GM23338 (cell line): ENCODE data around the gene AP1S1. TPM values are rescaled to one million over a fixed set of nuclear protein-coding genes. Genes with fewer than 3 reads are reported as not detected.
A peak's percentile ranks its signal among the peaks of the same experiment; 100 is the strongest.

Experiments used
- ATAC-seq: fragments of 200-7000 bp; cut with Tn5 transposase; 3 replicates; pipeline ENCODE4 v1.9.1; 2020
- DNase-seq: peaks from one replicate; pipeline ENCODE4 v3.0.0-alpha.2; 2015; ENCODE audit warnings: low spot score
- H2AFZ ChIP-seq: fragments of 200-600 bp; sonication (generic); 2 replicates; pipeline ENCODE4 v1.8.0; 2016; ENCODE audit warnings: antibody characterized with exemption, mild to moderate bottlenecking, moderate library complexity
- H3F3A ChIP-seq: fragments of 200-600 bp; sonication (generic); replicated peaks from 2 replicates; pipeline ENCODE4 v1.8.0; 2017; ENCODE audit warnings: antibody characterized with exemption, mixed run types, low read depth
- H3K27ac ChIP-seq: fragments of 200-600 bp; sonication (generic); 2 replicates; pipeline ENCODE4 v1.6.1; 2016; ENCODE audit warnings: low read depth
- H3K27me3 ChIP-seq: fragments of 200-600 bp; sonication (generic); 2 replicates; pipeline ENCODE4 v1.8.0; 2016; ENCODE audit warnings: mild to moderate bottlenecking, mixed run types, moderate library complexity; ENCODE audit not compliant: insufficient read depth
- H3K36me3 ChIP-seq: fragments of 200-600 bp; sonication (generic); 2 replicates; pipeline ENCODE4 v1.8.0; 2016; ENCODE audit warnings: mild to moderate bottlenecking; ENCODE audit not compliant: insufficient read depth
- H3K4me1 ChIP-seq: fragments of 200-600 bp; sonication (generic); 2 replicates; pipeline ENCODE4 v1.8.0; 2016; ENCODE audit warnings: mild to moderate bottlenecking, moderate library complexity; ENCODE audit not compliant: insufficient read depth
- H3K4me2 ChIP-seq: fragments of 200-600 bp; sonication (generic); 2 replicates; pipeline ENCODE4 v1.7.1; 2017; ENCODE audit warnings: mixed run types
- H3K4me3 ChIP-seq: fragments of 200-600 bp; sonication (generic); 2 replicates; pipeline ENCODE4 v1.6.1; 2016; ENCODE audit warnings: mixed run types
- H3K79me2 ChIP-seq: fragments of 200-600 bp; sonication (generic); replicated peaks from 2 replicates; pipeline ENCODE4 v1.8.0; 2017; ENCODE audit warnings: mild to moderate bottlenecking; ENCODE audit not compliant: insufficient read depth
- H3K9me2 ChIP-seq: fragments of 200-600 bp; sonication (generic); 2 replicates; pipeline ENCODE4 v1.8.0; 2017; ENCODE audit not compliant: insufficient read depth
- H4K20me1 ChIP-seq: fragments of 200-600 bp; sonication (generic); replicated peaks from 2 replicates; pipeline ENCODE4 v1.8.0; 2017; ENCODE audit warnings: mild to moderate bottlenecking; ENCODE audit not compliant: insufficient read depth
- H3K27ac Mint-ChIP-seq: 2 replicates; pipeline ENCODE4 v1.8.0; 2020; ENCODE audit warnings: inconsistent platforms, mild to moderate bottlenecking, moderate library complexity, mixed read lengths
- H3K27me3 Mint-ChIP-seq: 3 replicates; pipeline ENCODE4 v1.8.0; 2022; ENCODE audit warnings: low read depth, mild to moderate bottlenecking, moderate library complexity, mixed read lengths, inconsistent platforms; ENCODE audit not compliant: insufficient read depth, poor library complexity
- H3K36me3 Mint-ChIP-seq: 3 replicates; pipeline ENCODE4 v1.8.0; 2021; ENCODE audit warnings: low read depth, mild to moderate bottlenecking, inconsistent platforms, moderate library complexity, mixed read lengths
- H3K4me1 Mint-ChIP-seq: 3 replicates; pipeline ENCODE4 v1.8.0; 2020; ENCODE audit warnings: mild to moderate bottlenecking, inconsistent platforms, mixed read lengths
- H3K4me3 Mint-ChIP-seq: 3 replicates; pipeline ENCODE4 v1.8.0; 2021; ENCODE audit warnings: moderate library complexity, mild to moderate bottlenecking, inconsistent platforms, mixed read lengths
- H3K9me3 Mint-ChIP-seq: 3 replicates; pipeline ENCODE4 v1.8.0; 2020; ENCODE audit warnings: moderate library complexity, mild to moderate bottlenecking, inconsistent platforms, mixed read lengths
- CREB1 ChIP-seq: fragments of 250-450 bp; sonication (Bioruptor Pico); IDR thresholded peaks from 2 replicates; pipeline ENCODE4 v1.5.0; 2020; ENCODE audit warnings: low read depth, mild to moderate bottlenecking, moderate library complexity
- EZH2phosphoT487 ChIP-seq: fragments of 200-600 bp; sonication (generic); IDR thresholded peaks from one replicate; pipeline ENCODE4 v1.8.1; 2018; ENCODE audit warnings: antibody characterized with exemption; ENCODE audit not compliant: unreplicated experiment
- NANOG ChIP-seq: IDR thresholded peaks from 2 replicates; pipeline ENCODE4 v1.6.1; 2016; ENCODE audit warnings: antibody characterized with exemption, borderline replicate concordance
- STAT1 ChIP-seq: IDR thresholded peaks from one replicate; pipeline ENCODE4 v1.6.1; 2016; ENCODE audit warnings: antibody characterized with exemption; ENCODE audit not compliant: unreplicated experiment
- ZNF114 ChIP-seq: fragments of 250-450 bp; sonication (Bioruptor Pico); IDR thresholded peaks from 2 replicates; pipeline ENCODE4 v1.5.0; 2020; ENCODE audit warnings: mild to moderate bottlenecking, moderate library complexity
- polyA plus RNA-seq: library from polyadenylated mRNA; unstranded; fragments of >200 nt; fragmentation: Nextera tagmentation; extraction: Ambion mirVana; gene quantifications from 2 replicates; pipeline ENCODE4 v1.2.1, GENCODE V29; 2016
- total RNA-seq: library from RNA; depleted of rRNA; stranded (reverse); fragments of >200 nt; shearing (Covaris generic); gene quantifications from 2 replicates; pipeline ENCODE4 v1.2.3, GENCODE V29; 2014
- TF ChIP-seq, protein P1 (sequence below), 2 experiments: fragments of 200-600 bp in 1 of 2; sonication (generic) in 1 of 2; conservative IDR thresholded peaks; 2 replicates each; pipeline versions ENCODE4 v1.5.1 to v1.6.1; 2016 to 2017; ENCODE audit warnings: antibody characterized with exemption in 2 of 2, low read depth in 2 of 2, mild to moderate bottlenecking in 2 of 2, moderate library complexity in 1 of 2
- TF ChIP-seq, protein P2 (sequence below): IDR thresholded peaks from 2 replicates; pipeline ENCODE4 v1.6.1; 2016; ENCODE audit warnings: antibody characterized with exemption
- TF ChIP-seq, protein P3 (sequence below): IDR thresholded peaks from one replicate; pipeline ENCODE4 v1.6.1; 2018; ENCODE audit warnings: antibody characterized with exemption; ENCODE audit not compliant: unreplicated experiment

Gene AP1S1
- total and polyA plus RNA-seq, 2 experiments from 2014 or later, result 11.5 to 60.6 TPM

DNA sequence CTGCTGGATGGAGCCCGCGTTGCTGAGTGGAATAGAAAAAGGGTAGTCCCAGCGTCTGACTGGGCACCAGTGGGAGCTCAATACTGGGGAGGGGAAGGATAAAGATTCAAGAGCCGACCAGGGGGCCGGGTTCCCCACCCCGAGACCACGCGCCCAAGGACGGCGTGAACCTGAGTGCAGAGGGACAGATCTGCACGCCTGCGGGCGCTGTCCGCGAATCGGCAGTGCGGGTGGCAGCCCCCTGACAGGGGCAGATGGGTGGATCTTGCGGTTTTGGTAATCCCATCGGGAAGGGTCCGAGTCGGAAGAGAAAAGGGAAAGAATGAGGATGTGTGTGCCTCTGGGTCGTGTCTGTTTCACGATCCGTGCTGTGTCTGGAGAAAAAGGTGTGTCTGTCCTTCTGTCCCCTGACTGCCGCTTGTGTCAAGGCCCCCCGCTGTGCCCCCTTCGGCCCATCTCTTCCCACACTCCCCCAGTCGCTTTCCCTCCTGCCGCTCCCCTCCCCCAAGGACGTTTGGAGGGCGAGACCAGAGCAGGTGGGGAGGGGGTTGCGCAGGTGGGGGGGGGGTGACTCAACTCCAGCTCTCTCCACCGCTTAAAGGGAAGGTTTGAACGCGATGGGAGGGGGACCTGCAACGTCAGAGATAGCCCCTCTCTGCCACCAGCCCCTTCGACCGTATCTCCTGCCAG is 11.8 kb downstream of the AP1S1 start:
- Histone ChIP-seq H3K4me1 (peaks cover 67% of the 10 kb centered on the region), H3F3A (peaks cover 25% of the 10 kb centered on the region), H3K36me3 (no peaks in the 10 kb centered on the region), H3K4me3 (peak overlapping the region; percentile 76), H3K4me2 (peak overlapping the region; percentile 98), H3K27ac (no peak overlapping the region), H3K9me2 (no peaks in the 10 kb centered on the region), H3K79me2 (no peaks in the 10 kb centered on the region), H4K20me1 (peaks cover 10% of the 10 kb centered on the region; the same call in 1 of the 2 replicates), H3K27me3 (peaks cover 89% of the 10 kb centered on the region), H2AFZ (no peak overlapping the region; the same call in 1 of the 2 replicates)
- peak overlapping the region; percentile 78 for H3K4me3 Mint-ChIP-seq
- peaks cover 78% of the 10 kb centered on the region for H3K27me3 Mint-ChIP-seq
- H3K36me3 Mint-ChIP-seq, result no peaks in the 10 kb centered on the region; the same call in 2 of the 3 replicates
- peaks cover 59% of the 10 kb centered on the region for H3K4me1 Mint-ChIP-seq
- TF ChIP-seq NANOG (no peak), CREB1 (peak; percentile 27; the same call in 1 of the 2 replicates), ZNF114 (no peak), STAT1 (no peak), EZH2phosphoT487 (peak; percentile 34)
- TF ChIP-seq, protein P1, sequence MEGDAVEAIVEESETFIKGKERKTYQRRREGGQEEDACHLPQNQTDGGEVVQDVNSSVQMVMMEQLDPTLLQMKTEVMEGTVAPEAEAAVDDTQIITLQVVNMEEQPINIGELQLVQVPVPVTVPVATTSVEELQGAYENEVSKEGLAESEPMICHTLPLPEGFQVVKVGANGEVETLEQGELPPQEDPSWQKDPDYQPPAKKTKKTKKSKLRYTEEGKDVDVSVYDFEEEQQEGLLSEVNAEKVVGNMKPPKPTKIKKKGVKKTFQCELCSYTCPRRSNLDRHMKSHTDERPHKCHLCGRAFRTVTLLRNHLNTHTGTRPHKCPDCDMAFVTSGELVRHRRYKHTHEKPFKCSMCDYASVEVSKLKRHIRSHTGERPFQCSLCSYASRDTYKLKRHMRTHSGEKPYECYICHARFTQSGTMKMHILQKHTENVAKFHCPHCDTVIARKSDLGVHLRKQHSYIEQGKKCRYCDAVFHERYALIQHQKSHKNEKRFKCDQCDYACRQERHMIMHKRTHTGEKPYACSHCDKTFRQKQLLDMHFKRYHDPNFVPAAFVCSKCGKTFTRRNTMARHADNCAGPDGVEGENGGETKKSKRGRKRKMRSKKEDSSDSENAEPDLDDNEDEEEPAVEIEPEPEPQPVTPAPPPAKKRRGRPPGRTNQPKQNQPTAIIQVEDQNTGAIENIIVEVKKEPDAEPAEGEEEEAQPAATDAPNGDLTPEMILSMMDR (conservative IDR thresholded peaks at IDR 0.05; ENCODE audit: low read depth in 2 of 2), result no peak
- TF ChIP-seq, protein P2, sequence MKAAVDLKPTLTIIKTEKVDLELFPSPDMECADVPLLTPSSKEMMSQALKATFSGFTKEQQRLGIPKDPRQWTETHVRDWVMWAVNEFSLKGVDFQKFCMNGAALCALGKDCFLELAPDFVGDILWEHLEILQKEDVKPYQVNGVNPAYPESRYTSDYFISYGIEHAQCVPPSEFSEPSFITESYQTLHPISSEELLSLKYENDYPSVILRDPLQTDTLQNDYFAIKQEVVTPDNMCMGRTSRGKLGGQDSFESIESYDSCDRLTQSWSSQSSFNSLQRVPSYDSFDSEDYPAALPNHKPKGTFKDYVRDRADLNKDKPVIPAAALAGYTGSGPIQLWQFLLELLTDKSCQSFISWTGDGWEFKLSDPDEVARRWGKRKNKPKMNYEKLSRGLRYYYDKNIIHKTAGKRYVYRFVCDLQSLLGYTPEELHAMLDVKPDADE, result no peak
- TF ChIP-seq, protein P3, sequence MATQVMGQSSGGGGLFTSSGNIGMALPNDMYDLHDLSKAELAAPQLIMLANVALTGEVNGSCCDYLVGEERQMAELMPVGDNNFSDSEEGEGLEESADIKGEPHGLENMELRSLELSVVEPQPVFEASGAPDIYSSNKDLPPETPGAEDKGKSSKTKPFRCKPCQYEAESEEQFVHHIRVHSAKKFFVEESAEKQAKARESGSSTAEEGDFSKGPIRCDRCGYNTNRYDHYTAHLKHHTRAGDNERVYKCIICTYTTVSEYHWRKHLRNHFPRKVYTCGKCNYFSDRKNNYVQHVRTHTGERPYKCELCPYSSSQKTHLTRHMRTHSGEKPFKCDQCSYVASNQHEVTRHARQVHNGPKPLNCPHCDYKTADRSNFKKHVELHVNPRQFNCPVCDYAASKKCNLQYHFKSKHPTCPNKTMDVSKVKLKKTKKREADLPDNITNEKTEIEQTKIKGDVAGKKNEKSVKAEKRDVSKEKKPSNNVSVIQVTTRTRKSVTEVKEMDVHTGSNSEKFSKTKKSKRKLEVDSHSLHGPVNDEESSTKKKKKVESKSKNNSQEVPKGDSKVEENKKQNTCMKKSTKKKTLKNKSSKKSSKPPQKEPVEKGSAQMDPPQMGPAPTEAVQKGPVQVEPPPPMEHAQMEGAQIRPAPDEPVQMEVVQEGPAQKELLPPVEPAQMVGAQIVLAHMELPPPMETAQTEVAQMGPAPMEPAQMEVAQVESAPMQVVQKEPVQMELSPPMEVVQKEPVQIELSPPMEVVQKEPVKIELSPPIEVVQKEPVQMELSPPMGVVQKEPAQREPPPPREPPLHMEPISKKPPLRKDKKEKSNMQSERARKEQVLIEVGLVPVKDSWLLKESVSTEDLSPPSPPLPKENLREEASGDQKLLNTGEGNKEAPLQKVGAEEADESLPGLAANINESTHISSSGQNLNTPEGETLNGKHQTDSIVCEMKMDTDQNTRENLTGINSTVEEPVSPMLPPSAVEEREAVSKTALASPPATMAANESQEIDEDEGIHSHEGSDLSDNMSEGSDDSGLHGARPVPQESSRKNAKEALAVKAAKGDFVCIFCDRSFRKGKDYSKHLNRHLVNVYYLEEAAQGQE, result peak; percentile 41
- ATAC-seq, result no peak
- H3K27ac Mint-ChIP-seq, result no peak overlapping the region
- peak; percentile 75 for DNase-seq
- no peaks in the 10 kb centered on the region; the same call in 1 of the 3 replicates for H3K9me3 Mint-ChIP-seq

- H3K36me3 Mint-ChIP-seq, result no peaks in the 10 kb centered on the region; the same call in 2 of the 3 replicates
- peaks cover 83% of the 10 kb centered on the region for H3K27me3 Mint-ChIP-seq
- peaks cover 89% of the 10 kb centered on the region for H3K27me3 ChIP-seq
- H3K27ac Mint-ChIP-seq, result no peak overlapping the region
- no peaks in the 10 kb centered on the region; the same call in 1 of the 3 replicates for H3K9me3 Mint-ChIP-seq
- H3K4me1 ChIP-seq, result peaks cover 67% of the 10 kb centered on the region
- H3K4me1 Mint-ChIP-seq, result peaks cover 59% of the 10 kb centered on the region
- H3K79me2 ChIP-seq, result no peaks in the 10 kb centered on the region
- no peaks in the 10 kb centered on the region for H3K36me3 ChIP-seq
- H3K4me3 Mint-ChIP-seq, result peak overlapping the region; percentile 78
- peaks cover 26% of the 10 kb centered on the region for H3F3A ChIP-seq
- no peak overlapping the region for H3K27ac ChIP-seq
- no peak overlapping the region for H2AFZ ChIP-seq
- peak overlapping the region; percentile 98 for H3K4me2 ChIP-seq
- no peak for DNase-seq
- peak overlapping the region; percentile 76 for H3K4me3 ChIP-seq
- H4K20me1 ChIP-seq, result peaks cover 10% of the 10 kb centered on the region; the same call in 1 of the 2 replicates
- no peak for ATAC-seq
- H3K9me2 ChIP-seq, result no peaks in the 10 kb centered on the region
- TF ChIP-seq, protein P1 (conservative IDR thresholded peaks at IDR 0.05; ENCODE audit: low read depth in 2 of 2), result no peak
- no peak for TF ChIP-seq CREB1
- no peak for TF ChIP-seq ZNF114
Measured at GRCh38 chr7:101166648-101166908, 12.3 kb downstream of the AP1S1 start.
